GM21529 (cell line): Measurements from ENCODE around the gene SRI.
"Not testable (repeated sequence)": the region's sequence is repeated elsewhere in the genome, so short reads cannot be mapped to it uniquely, and the experiment has no call there.

ENCODE experiments used
- ATAC-seq: cut with Tn5 transposase; IDR thresholded peaks from one replicate; pipeline ENCODE4 v1.9.1; 2021; ENCODE audit not compliant: unreplicated experiment

The SRI gene

DNA sequence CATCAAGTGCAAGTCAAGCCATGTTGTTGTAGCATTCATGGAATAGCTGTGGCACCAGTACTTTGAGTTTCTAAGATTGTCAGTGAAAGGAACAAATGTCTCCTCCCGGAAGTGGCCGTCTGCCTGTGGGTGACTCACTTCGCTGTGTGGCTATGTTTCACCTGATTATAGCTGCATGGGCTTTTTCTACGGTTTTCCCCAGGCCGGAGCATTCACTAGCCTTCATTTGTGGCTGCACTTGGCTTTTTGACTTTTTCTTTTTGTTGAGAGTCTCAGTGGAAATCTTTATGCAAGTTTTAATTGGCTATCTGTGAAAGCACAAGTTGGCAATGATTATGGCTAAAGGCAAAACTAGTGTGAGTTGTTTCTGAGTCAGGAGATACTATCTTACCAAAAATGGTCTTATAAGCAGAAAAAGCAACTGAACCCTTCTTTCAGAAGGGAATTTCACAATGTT is 35.0 kb downstream of the SRI start:
- peak; percentile 99 for ATAC-seq

DNA sequence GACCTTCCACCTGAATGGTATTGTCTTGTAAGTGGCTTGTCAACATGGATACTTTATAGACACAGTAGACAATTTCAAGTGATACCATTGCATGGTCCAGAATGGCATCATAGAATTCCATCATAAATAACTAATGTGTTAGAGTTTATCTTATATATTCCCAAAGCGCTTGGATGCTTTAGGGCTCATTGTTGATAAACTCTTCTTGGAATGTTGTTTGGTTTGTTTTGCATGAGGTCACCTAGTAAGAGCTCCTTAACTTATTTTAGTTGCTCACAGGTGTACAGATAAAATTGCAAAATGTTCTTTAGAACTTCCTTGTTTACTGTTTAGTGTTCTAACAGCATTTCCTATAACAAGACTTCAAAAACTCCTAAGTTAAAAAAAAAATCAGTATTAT is 36.8 kb downstream of the SRI start:
- no peak for ATAC-seq

DNA sequence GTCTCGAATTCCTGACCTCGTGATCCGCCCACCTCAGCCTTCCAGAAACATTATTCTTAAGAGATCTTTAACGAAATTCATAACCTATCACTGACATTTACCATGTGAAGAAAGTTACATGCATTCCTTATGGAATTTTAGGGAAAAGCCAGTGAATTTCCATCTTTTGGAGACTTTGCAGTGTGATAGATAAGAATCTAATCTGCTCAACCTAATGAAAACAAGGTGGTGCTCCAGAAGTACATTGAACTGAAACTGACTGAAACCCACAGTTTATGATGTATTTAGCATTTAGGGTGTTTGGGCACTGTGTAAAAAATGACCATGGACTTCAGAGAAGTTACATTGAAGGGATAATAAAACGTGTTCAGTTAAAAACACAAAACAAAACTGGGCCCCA is 43.6 kb downstream of the SRI start:
- no peak for ATAC-seq

DNA sequence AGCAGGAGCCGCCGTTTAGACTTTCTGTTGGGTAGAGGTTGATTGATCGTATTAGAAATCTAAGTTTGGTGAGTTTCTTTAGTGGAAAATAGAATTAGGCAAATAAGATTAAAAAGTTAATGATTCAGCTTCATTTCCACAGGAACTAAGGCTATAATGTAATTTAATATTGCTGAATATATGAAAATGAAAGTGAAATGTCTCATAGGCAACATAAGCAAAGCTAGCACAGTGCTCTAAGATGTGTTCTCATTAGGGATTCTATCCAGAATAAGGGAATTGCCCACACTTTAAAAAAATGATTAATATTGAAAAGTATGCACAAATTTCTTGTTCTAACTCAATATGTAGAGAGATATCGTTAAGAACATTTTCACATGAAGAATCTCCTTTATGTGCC is 47.0 kb downstream of the SRI start:
- no peak for ATAC-seq

DNA sequence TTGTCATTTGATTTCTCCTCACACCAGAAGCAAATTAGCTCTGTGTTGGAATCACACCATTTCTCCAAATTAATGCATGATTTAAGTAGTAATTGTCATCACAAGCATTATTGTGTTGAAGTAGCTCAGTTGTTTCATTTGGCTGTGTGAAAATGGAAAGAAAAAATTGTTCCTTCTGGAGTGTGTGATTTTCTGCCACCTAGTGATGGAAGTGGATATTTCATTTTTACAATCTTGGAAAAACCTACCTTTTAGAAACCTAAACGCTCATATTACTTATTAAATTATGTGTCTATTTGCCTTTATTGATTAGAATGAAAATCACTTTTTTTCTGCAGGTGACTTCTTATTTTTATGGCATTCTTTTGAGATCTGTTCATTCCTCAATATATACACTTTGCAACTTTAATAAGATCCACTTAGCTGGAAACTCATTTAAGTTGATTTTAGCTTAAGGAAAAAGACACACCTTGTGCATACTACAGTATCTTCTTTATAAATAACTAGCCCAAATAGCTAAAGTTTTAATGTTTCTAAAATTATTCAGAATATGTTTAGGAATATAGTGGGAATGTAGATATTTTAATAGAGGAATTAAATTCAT is 50.0 kb downstream of the SRI start:
- ATAC-seq, result peak; percentile 55

DNA sequence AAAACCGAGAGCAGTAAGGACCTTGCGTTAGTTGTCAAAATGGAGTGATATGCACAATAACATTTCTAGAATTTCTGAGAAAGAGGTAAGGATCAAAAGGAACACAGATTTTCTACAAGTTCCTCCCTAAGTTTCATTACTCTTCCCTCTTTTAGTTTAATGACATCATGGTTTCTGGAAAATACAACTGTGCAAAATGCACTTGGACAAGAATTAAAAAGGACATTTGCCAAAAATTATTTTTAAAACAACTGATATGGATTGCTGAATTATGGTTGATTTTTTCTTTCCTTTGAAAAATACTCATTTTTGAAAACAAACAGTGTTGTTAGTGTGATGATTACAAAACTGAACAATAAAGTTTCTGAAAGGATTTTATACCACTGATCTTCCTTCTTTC is 52.1 kb downstream of the SRI start:
- ATAC-seq, result no peak

DNA sequence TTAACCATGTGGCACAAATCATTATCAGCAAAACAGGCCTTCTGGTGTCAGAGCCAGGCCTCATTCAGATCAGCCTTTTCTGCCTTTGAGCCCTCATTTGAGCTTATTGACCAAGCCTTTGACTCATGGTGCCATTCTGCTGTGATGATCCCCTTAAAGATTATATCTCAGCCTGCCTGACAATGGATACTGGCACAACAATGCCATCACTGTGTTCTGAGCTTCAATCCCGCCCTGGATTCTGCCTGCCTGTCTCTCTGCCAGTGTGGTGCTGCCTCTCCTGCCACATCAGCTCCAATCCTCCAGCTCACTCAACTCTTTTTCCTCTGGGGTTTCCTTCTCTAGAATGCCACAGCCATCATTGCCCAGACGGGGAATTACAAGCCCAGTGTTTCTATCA is 52.6 kb downstream of the SRI start:
- ATAC-seq, result no peak

DNA sequence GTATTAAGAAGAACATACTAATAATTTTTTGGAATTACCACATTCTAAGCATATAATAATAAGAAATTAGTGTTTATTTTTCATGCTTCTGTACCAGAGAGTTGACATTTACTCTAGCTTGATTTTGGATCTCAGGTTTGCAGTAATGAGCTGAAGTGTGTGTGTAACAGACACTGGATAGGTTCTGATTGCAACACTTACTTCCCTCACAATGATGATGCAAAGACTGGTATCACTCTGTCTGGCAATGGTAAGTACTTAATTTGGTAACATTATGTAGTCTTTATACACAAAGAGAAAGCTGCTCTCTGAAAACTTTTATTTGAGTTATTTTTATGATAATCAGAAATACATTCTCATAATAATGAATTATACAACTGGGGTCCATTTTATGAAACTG is 54.1 kb downstream of the SRI start:
- no peak for ATAC-seq

DNA sequence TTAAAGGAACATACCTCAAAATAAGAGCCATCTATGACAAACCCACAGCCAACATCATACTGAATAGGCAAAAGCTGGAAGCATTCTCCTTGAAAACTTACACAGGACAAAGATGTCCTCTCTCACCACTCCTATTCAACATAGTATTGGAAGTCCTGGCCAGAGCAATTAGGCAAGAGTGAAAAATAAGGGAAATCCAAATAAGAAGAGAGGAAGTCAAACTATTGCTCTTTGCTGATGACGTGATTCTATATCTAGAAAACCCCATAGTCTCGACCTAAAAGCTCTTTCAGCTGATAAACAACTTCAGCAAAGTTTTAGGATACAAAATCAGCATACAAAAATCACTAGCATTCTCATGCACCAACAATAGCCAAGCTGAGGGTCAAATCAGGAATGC is 60.1 kb downstream of the SRI start:
- ATAC-seq, result not testable (repeated sequence)

DNA sequence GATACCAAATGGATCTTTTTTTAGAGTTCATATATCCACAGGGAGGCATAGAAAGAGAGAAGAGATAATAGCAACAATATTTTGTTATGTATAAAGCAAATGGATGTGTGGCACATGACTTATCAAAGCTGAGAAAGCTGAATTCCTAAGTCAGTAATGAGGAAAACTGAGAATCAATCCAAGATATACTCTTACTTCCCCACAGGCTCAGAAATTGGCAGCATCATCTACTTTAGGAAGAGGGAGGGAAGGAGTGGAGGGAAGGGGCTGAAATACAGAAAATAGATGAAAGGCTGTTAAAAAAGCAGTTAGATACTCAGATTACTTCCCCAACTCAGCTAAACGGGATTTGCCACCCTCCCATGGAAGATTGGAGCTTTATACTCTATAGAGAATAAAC is 63.5 kb downstream of the SRI start:
- no peak for ATAC-seq

DNA sequence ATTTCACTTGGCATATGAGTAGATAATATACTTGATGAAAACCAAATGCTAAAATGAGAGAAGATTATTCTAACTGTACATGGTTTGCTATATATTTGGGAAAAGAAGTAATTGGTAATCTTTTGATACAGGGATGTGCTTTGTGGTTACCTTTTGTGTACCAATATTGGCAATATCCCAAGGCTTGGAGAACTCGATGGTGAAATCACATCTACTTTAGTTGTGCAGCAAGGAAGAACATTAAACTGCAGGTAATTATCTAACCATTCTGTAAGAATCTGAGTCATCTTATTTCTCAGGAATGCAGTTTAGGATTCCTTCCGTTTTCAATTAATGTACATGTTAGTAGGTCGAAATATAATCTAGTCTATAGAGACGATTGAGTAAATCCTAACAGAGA is 64.1 kb downstream of the SRI start:
- ATAC-seq, result no peak
